NCI-H1694 treated with DMSO at 0.1 percent for 48 hours (cell line): Measurements from ENCODE around the gene VWF.
"Not testable (repeated sequence)": the region's sequence is repeated elsewhere in the genome, so short reads cannot be mapped to it uniquely, and the experiment has no call there.

Experiments
- DNase-seq: peaks from one replicate; lab custom pipeline; 2025; lab: John Stamatoyannopoulos, UW

VWF gene

DNA sequence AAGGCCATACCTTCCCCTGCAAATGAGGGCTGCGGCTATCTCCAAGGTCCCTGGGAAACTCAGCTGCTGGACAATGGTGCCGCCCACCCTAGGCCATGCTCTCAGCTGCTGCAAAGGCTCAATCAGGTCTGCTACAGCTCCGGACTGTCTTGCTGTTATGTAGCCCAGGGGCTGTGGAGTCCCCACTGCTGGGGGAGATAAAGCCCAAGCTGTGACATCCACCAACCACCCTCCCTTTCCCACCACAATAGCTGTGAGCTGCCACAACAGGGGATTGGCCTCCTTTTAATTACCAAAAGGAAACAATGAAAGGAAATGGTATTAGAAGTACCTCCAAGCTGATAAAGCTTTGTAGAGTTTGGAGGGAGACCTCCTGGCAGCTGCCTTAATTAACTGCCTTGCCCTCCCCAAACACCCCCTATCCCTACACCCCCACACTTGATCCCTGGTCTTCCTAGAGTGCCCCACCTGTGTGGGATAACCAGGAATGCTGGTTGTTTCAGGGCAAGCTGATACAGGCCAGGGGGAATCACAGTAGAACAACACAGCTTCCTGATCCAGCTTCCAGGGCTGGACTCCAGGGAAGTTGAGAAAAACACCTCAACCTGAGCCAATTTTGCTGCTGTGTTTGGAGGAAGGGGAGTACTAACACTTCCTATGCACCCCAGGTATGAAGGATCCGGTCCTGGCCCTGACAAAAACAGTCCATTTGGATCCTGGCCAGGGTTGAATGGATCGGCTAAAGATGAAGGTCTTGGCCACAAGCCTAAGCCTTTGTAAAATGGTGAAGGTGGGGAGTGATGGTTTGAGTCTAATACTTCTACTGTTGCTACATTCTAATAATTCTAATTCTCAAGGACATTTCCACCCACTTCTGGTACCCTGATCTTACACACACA, at the start of gene VWF:
VWF (minus strand) TSS at position 260 of the 899 bp plus-strand sequence. CDS start 1,474 bp downstream, outside the sequence.
- DNase-seq: no peak

- DNase-seq: no peak
Measured at GRCh38 chr12:6172862-6173261, 48.4 kb upstream of the VWF start.

- DNase-seq: no peak
Measured at GRCh38 chr12:6172086-6172485, 47.6 kb upstream of the VWF start.

GRCh38 chr12:6171409-6172015, 47.0 kb upstream of the VWF start:
- no peak for DNase-seq

GRCh38 chr12:6167327-6168280, 43.1 kb upstream of the VWF start:
- DNase-seq: no peak

DNA sequence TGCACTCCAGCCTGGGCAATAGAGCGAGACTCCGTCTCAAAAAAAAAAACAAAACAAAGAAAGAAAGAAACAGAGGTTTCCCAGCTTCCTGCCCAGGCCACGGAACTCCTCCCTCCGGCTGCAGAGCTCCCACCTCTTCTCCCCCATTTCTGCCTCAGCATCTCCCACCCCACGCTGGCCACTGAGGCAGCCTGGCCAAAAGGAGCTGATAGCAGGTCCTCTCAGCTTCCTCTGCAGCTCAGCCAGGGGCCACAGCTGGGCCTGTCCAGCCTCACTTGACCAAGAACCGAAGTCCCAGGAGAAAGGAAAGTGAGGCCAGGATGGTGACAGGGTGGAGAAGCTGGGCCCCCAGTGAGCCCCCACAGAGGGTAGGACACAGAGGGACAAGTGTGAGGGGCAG, 42.3 kb upstream of the VWF start:
- DNase-seq: no peak

DNA sequence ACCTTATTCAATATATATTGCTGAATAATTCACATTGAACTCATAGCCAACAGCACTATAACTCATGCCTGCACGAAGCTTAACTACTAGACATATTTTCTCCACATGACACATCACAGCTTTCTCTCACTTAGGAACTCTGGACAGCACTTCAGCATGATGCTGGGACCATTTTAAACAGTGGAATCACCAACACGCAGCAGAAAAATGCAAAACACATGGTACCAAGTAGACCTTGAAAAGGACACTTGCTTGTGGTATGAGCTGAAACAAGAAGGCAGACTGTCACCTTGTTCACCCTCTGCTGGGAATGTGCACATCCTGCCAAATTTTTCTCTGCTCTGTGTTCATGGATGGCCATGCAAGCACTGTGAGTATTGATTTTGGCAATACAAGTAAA, 40.9 kb upstream of the VWF start:
- DNase-seq: no peak

GRCh38 chr12:6163416-6164060, 39.1 kb upstream of the VWF start:
- DNase-seq: peak; percentile 15

- peak; percentile 16 for DNase-seq
Measured at GRCh38 chr12:6161124-6161882, 36.8 kb upstream of the VWF start.

- not testable (repeated sequence) for DNase-seq
Measured at GRCh38 chr12:6160049-6160649, 35.7 kb upstream of the VWF start.

DNA sequence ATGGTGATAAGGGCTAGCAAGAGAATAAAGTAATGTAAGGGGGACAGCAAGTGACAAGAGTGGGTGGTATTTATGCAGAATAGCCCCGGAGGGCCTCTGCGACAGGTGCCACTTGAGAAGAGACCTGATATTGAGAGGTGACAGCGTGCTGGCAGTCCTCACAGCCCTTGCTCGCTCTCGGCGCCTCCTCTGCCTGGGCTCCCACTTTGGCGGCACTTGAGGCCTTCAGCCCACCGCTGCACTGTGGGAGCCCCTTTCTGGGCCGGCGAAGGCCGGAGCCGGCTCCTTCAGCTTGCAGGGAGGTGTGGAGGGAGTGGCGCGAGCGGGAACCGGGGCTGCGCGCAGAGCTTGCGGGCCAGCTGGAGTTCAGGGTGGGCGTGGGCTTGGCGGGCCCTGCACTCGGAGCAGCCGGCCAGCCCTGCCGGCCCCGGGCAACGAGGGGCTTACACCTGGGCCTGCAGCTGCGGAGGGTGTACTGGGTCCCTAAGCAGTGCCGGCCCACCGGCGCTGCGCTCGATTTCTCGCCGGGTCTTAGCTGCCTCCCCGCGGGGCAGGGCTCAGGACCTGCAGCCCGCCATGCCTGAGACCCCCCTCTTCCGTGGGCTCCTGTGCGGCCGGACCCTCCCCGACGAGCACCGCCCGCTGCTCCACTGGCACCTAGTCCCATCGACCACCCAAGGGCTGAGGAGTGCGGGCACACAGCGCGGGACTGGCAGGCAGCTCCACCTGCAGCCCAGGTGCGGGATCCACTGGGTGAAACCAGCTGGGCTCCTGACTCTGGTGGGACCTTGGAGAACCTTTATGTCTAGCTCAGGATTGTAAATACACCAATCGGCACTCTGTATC, 34.9 kb upstream of the VWF start:
- not testable (repeated sequence) for DNase-seq

- DNase-seq: no peak
Measured at GRCh38 chr12:6158749-6159148, 34.3 kb upstream of the VWF start.

- no peak for DNase-seq
Measured at GRCh38 chr12:6158255-6158654, 33.8 kb upstream of the VWF start.

GRCh38 chr12:6157482-6157881, 33.0 kb upstream of the VWF start:
- DNase-seq: no peak

DNA sequence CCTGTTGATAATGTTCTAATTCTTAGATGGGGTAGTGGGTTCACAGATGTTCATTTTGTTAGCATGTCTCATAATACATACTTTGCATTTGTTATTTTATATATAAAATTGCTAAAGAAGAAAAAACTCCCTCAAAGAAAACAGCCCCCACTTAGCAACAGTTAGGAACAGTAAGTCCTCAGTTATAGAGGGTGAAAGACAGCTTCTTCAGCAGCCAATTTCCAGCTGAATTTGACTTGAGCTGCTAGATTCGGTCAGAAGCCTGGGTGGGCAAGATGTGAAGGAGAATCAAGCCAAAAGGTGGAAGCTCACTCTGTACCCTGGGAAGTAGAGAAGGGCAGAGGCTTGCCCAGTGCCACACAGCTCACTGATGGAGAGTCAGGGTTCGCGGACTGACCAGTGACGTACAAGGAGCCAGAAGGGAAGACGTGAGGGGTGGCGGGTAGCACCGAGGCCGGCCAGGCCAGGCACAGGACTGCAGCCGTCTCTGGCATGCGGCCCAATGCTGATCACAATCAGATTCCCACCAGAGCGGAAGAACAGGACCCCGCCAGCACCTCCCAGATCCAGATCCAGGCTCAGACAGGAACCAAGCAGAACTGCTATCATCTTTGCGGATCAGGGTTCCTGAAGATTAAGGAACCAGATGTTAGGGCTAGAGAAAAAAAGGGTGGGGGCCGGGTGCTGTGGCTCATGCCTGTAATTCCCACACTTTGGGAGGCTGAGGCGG, 30.4 kb upstream of the VWF start:
- no peak for DNase-seq

GRCh38 chr12:6148722-6149121, 24.3 kb upstream of the VWF start:
- DNase-seq: not testable (repeated sequence)

- no peak for DNase-seq
Measured at GRCh38 chr12:6148061-6148460, 23.6 kb upstream of the VWF start.

GRCh38 chr12:6146951-6147350, 22.5 kb upstream of the VWF start:
- no peak for DNase-seq

DNA sequence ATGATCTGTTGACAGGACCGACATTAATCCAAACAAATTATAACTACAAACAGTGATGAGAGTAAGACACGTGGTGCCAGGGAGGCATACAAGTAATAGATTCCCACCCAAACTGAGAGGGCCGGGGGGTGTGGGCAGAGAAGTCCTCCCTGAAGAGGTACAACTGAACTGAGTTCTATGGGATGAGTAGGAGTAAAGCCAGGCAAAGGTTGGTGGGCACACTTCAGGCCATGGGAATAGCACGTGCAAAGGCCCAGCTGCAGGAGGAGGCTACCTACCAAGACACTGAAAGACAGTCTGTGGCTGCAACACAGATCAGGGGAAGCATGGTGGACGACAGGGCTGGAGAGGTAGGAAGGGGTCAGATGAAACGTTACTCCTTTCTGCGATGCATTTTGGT, 22.0 kb upstream of the VWF start:
- DNase-seq: no peak
